B cell (primary cell): ENCODE measurements around the gene TPO. TPM values are rescaled to one million over a fixed set of nuclear protein-coding genes. Genes with fewer than 3 reads are reported as not detected.

Source experiments
- ATAC-seq: fragments of 200-7000 bp; cut with Tn5 transposase; one replicate; pipeline ENCODE4 v1.10.0; 2021; ENCODE audit warnings: low read depth, mild to moderate bottlenecking, moderate number of reproducible peaks, moderate library complexity
- CTCF ChIA-PET: fragments of 350-600 bp; sonication (Branson Sonifier 250); formaldehyde crosslinking; loops from one replicate; lab custom pipeline; 2021; ENCODE audit warnings: antibody characterized with exemption, inconsistent platforms; lab: Charles Lee
- POLR2A ChIA-PET: fragments of 350-600 bp; sonication (Branson Sonifier 250); formaldehyde crosslinking; loops from one replicate; lab custom pipeline; 2021; ENCODE audit warnings: antibody characterized with exemption; lab: Charles Lee
- DNase-seq: peaks from one replicate; pipeline ENCODE4 v3.0.0; 2013
- H2AFZ ChIP-seq: 2 replicates; pipeline ENCODE4 v1.6.1; 2012; ENCODE audit warnings: mild to moderate bottlenecking, low read depth, low read length; ENCODE audit not compliant: insufficient read depth, poor library complexity, severe bottlenecking
- H3K27ac ChIP-seq, 2 donors: 1 replicate in 1 of 2; 2 replicates in 1 of 2; pipeline ENCODE4 v1.5.1; 2012 to 2013; ENCODE audit warnings: low read length in 2 of 2, mild to moderate bottlenecking in 2 of 2, moderate library complexity in 1 of 2
- H3K27me3 ChIP-seq, 4 experiments: fragments of 200-600 bp in 1 of 4; sonication (generic) in 1 of 4; replicated peaks in 1 of 4; 1 replicate in 2 of 4; 2 replicates in 2 of 4; pipeline versions ENCODE4 v1.6.1 to v1.7.0; 2013 to 2016; ENCODE audit warnings: low read length in 3 of 4, mild to moderate bottlenecking in 2 of 4, mixed read lengths in 1 of 4, moderate library complexity in 1 of 4; ENCODE audit not compliant: insufficient read depth in 4 of 4, control insufficient read depth in 3 of 4; ENCODE audit errors: control extremely low read depth in 1 of 4
- H3K36me3 ChIP-seq, 2 experiments: replicated peaks in 1 of 2; 1 replicate in 1 of 2; 2 replicates in 1 of 2; pipeline versions ENCODE4 v1.6.1 to v1.7.1; 2013; ENCODE audit warnings: low read length in 1 of 2; ENCODE audit not compliant: insufficient read depth in 2 of 2, control insufficient read depth in 1 of 2; ENCODE audit errors: control extremely low read depth in 1 of 2, extremely low read depth in 1 of 2
- H3K4me1 ChIP-seq, 2 donors: fragments of 200-600 bp in 1 of 2; sonication (generic) in 1 of 2; 1 replicate in 1 of 2; 2 replicates in 1 of 2; pipeline versions ENCODE4 v1.5.1 to v1.6.1; 2013 to 2017; ENCODE audit warnings: low read length in 2 of 2; ENCODE audit not compliant: control insufficient read depth in 2 of 2, insufficient read depth in 2 of 2
- H3K4me2 ChIP-seq: replicated peaks from 2 replicates; pipeline ENCODE3; 2012; ENCODE audit warnings: mild to moderate bottlenecking, low read depth, low read length; ENCODE audit not compliant: poor library complexity, severe bottlenecking
- H3K4me3 ChIP-seq, 5 experiments: fragments of 200-600 bp in 1 of 5; sonication (generic) in 1 of 5; 1 replicate in 3 of 5; 2 replicates in 2 of 5; pipeline versions ENCODE4 v1.5.1 to v1.7.0; 2011 to 2016; ENCODE audit warnings: low read length in 4 of 5, mild to moderate bottlenecking in 4 of 5, low read depth in 2 of 5, control low read depth in 1 of 5, moderate library complexity in 1 of 5; ENCODE audit not compliant: insufficient read depth in 1 of 5; ENCODE audit errors: control extremely low read depth in 1 of 5, extremely low read depth in 1 of 5
- H3K79me2 ChIP-seq: fragments of 200-600 bp; sonication (generic); one replicate; pipeline ENCODE4 v1.6.0; 2016; ENCODE audit warnings: low read length; ENCODE audit not compliant: control insufficient read depth, insufficient read depth
- H3K9ac ChIP-seq: fragments of 200-600 bp; sonication (generic); 2 replicates; pipeline ENCODE4 v1.6.1; 2017; ENCODE audit warnings: mild to moderate bottlenecking, low read length, moderate library complexity
- H3K9me3 ChIP-seq, 3 donors: one replicate each; pipeline versions ENCODE4 v1.6.1 to v1.7.1; 2013; ENCODE audit warnings: low read length in 2 of 3; ENCODE audit not compliant: control insufficient read depth in 2 of 3, insufficient read depth in 1 of 3; ENCODE audit errors: control extremely low read depth in 1 of 3
- H4K20me1 ChIP-seq: 2 replicates; pipeline ENCODE4 v1.6.0; 2012; ENCODE audit warnings: mild to moderate bottlenecking, low read length; ENCODE audit not compliant: insufficient read depth, control insufficient read depth, poor library complexity, severe bottlenecking
- H3K27ac Mint-ChIP-seq: one replicate; pipeline ENCODE4 v1.8.0; 2021; ENCODE audit warnings: mixed read lengths
- H3K27me3 Mint-ChIP-seq: one replicate; pipeline ENCODE4 v1.8.0; 2021; ENCODE audit warnings: mixed read lengths
- H3K4me1 Mint-ChIP-seq: one replicate; pipeline ENCODE4 v1.8.0; 2021; ENCODE audit warnings: mixed read lengths
- H3K4me3 Mint-ChIP-seq: one replicate; pipeline ENCODE4 v1.8.0; 2021; ENCODE audit warnings: mixed read lengths
- H3K9me3 Mint-ChIP-seq: one replicate; pipeline ENCODE4 v1.8.0; 2022; ENCODE audit warnings: mixed read lengths; ENCODE audit not compliant: insufficient read depth
- CTCF ChIP-seq: fragments of 200-600 bp; IDR thresholded peaks from one replicate; pipeline ENCODE4 v1.8.0; 2022; ENCODE audit warnings: antibody characterized with exemption, mild to moderate bottlenecking
- EZH2 ChIP-seq: IDR thresholded peaks from 2 replicates; pipeline ENCODE4 v1.6.1; 2012; ENCODE audit warnings: borderline replicate concordance, low read depth, mild to moderate bottlenecking, moderate library complexity, low read length; ENCODE audit not compliant: insufficient read depth, poor library complexity, severe bottlenecking
- WGBS: methylation state at CpG from one replicate; pipeline ENCODE4 v1.1.5; 2013; ENCODE audit warnings: missing lambda C conversion rate; ENCODE audit not compliant: insufficient coverage; 5-methylcytosine and 5-hydroxymethylcytosine counted together
- intact Hi-C: fragments of 100-400 bp; cut with micrococcal nuclease; formaldehyde crosslinking; loops from one replicate; pipeline ENCODE4 v1.10.0; 2022
- polyA plus RNA-seq: library from polyadenylated mRNA; depleted of rRNA; stranded (reverse); fragments of >200 nt; gene quantifications from 2 replicates; pipeline ENCODE4 v1.2.3, GENCODE V29; 2012
- total RNA-seq, 2 donors: library from RNA; stranded (reverse); fragments of 120-200 nt in 1 of 2; gene quantifications; 1 replicate in 1 of 2; 2 replicates in 1 of 2; pipeline versions ENCODE4 v1.2.3 to v1.2.4, GENCODE V29; 2013 to 2022

The TPO gene
- total and polyA plus RNA-seq, 2 donors (not counting 1 experiment from before 2014, with no cell fraction given): not detected

GRCh38 chr2:1430491-1430890 lies 17.2 kb downstream of the TPO start:
- H4K20me1 ChIP-seq: no peaks in the 10 kb centered on the region
- no peak overlapping the region for H3K4me3 Mint-ChIP-seq
- ChIA-PET POLR2A (no interaction called here), CTCF (no interaction called here)
- H3K9me3 ChIP-seq: peaks cover 0 to 9% (median 0%) of the 10 kb centered on the region in 3 donors
- H3K79me2 ChIP-seq: no peaks in the 10 kb centered on the region
- ATAC-seq (no peak), DNase-seq (no peak)
- no peaks in the 10 kb centered on the region for H3K9me3 Mint-ChIP-seq
- 83% methylated on average over 1 of the region's 2 CpGs for WGBS
- H3K9ac ChIP-seq: no peak overlapping the region
- H2AFZ ChIP-seq: no peak overlapping the region
- no peak overlapping the region for H3K27ac ChIP-seq
- intact Hi-C loops: no loop called here
- H3K27me3 ChIP-seq: no peaks in the 10 kb centered on the region
- H3K27ac Mint-ChIP-seq: no peak overlapping the region
- no peak for TF ChIP-seq CTCF
- TF ChIP-seq EZH2: no peak
- H3K4me1 Mint-ChIP-seq: no peaks in the 10 kb centered on the region
- H3K36me3 ChIP-seq: no peaks in the 10 kb centered on the region
- peaks cover 3% of the 10 kb centered on the region for H3K27me3 Mint-ChIP-seq
- no peak overlapping the region for H3K4me2 ChIP-seq
- no peaks in the 10 kb centered on the region for H3K4me1 ChIP-seq
- H3K4me3 ChIP-seq: no peak overlapping the region

GRCh38 chr2:1431886-1432400 lies 18.7 kb downstream of the TPO start:
- POLR2A ChIA-PET: no interaction called here
- Histone ChIP-seq H3K4me3 (no peak overlapping the region), H3K79me2 (no peaks in the 10 kb centered on the region), H3K36me3 (no peaks in the 10 kb centered on the region), H3K27ac (no peak overlapping the region), H3K4me2 (no peak overlapping the region), H4K20me1 (no peaks in the 10 kb centered on the region), H2AFZ (no peak overlapping the region), H3K4me1 (no peaks in the 10 kb centered on the region), H3K9ac (no peak overlapping the region), H3K9me3 (peaks cover 0 to 9% (median 0%) of the 10 kb centered on the region in 3 donors), H3K27me3 (no peaks in the 10 kb centered on the region)
- Mint-ChIP-seq H3K4me3 (no peak overlapping the region), H3K27ac (no peak overlapping the region), H3K4me1 (no peaks in the 10 kb centered on the region), H3K27me3 (peaks cover 2% of the 10 kb centered on the region), H3K9me3 (no peaks in the 10 kb centered on the region)
- no peak for DNase-seq
- TF ChIP-seq CTCF (no peak), EZH2 (no peak)
- no peak for ATAC-seq
- CTCF ChIA-PET: no interaction called here
- 91% methylated on average over 6 of the region's 6 CpGs for WGBS
- intact Hi-C loops: no loop called here
